Hepatocyte (in vitro differentiated cells): ENCODE results near the gene ETHE1. TPM values are rescaled to one million over a fixed set of nuclear protein-coding genes. Genes with fewer than 3 reads are reported as not detected.

Experiments
- DNase-seq: peaks from one replicate; pipeline ENCODE4 v3.0.0-alpha.2; 2016; ENCODE audit warnings: low spot score
- H2AFZ ChIP-seq: fragments of 200-600 bp; sonication (generic); 2 replicates; pipeline ENCODE4 v1.6.0; 2016; ENCODE audit warnings: antibody characterized with exemption, mild to moderate bottlenecking
- H3K27ac ChIP-seq: fragments of 200-600 bp; sonication (generic); 2 replicates; pipeline ENCODE4 v1.5.1; 2016; ENCODE audit warnings: mild to moderate bottlenecking
- H3K27me3 ChIP-seq: fragments of 200-600 bp; sonication (generic); 2 replicates; pipeline ENCODE4 v1.6.1; 2016
- H3K36me3 ChIP-seq: fragments of 200-600 bp; sonication (generic); replicated peaks from 2 replicates; pipeline ENCODE4 v1.5.1; 2016; ENCODE audit warnings: low read depth; ENCODE audit not compliant: insufficient read depth
- H3K4me1 ChIP-seq: fragments of 200-600 bp; sonication (generic); 2 replicates; pipeline ENCODE4 v1.5.1; 2016; ENCODE audit warnings: mild to moderate bottlenecking, moderate library complexity; ENCODE audit not compliant: insufficient read depth
- H3K4me2 ChIP-seq: fragments of 200-600 bp; sonication (generic); 2 replicates; pipeline ENCODE4 v1.6.0; 2016
- H3K4me3 ChIP-seq: fragments of 200-600 bp; sonication (generic); 2 replicates; pipeline ENCODE4 v1.5.1; 2016; ENCODE audit warnings: mild to moderate bottlenecking
- H3K79me2 ChIP-seq: fragments of 200-600 bp; sonication (generic); 2 replicates; pipeline ENCODE4 v1.6.0; 2017; ENCODE audit warnings: mild to moderate bottlenecking
- H3K9me2 ChIP-seq: fragments of 200-600 bp; sonication (generic); replicated peaks from 2 replicates; pipeline ENCODE4 v1.6.0; 2017; ENCODE audit warnings: mild to moderate bottlenecking; ENCODE audit not compliant: insufficient read depth
- H3K9me3 ChIP-seq: fragments of 200-600 bp; sonication (generic); 2 replicates; pipeline ENCODE4 v1.5.1; 2016; ENCODE audit warnings: low read depth, mild to moderate bottlenecking
- H4K20me1 ChIP-seq: fragments of 200-600 bp; sonication (generic); 2 replicates; pipeline ENCODE4 v1.6.0; 2016; ENCODE audit warnings: mild to moderate bottlenecking; ENCODE audit not compliant: insufficient read depth, poor library complexity, severe bottlenecking
- CTCF ChIP-seq: fragments of 200-600 bp; sonication (generic); IDR thresholded peaks from 2 replicates; pipeline ENCODE4 v1.5.1; 2016; ENCODE audit warnings: antibody characterized with exemption, mild to moderate bottlenecking; ENCODE audit not compliant: poor library complexity
- EZH2 ChIP-seq: fragments of 200-600 bp; sonication (generic); IDR thresholded peaks from 2 replicates; pipeline ENCODE4 v1.6.1; 2016; ENCODE audit warnings: antibody characterized with exemption, mild to moderate bottlenecking, borderline replicate concordance
- EZH2phosphoT487 ChIP-seq: fragments of 200-600 bp; sonication (generic); IDR thresholded peaks from one replicate; pipeline ENCODE4 v1.6.1; 2018; ENCODE audit warnings: antibody characterized with exemption, mild to moderate bottlenecking, low read depth, moderate library complexity; ENCODE audit not compliant: unreplicated experiment, severe bottlenecking
- WGBS: methylation state at CpG from one replicate; pipeline ENCODE4 v1.1.6; 2016; ENCODE audit warnings: low lambda C conversion rate; ENCODE audit errors: missing lambda C conversion rate; 5-methylcytosine and 5-hydroxymethylcytosine counted together
- polyA plus RNA-seq: library from polyadenylated mRNA; unstranded; fragments of >200 nt; fragmentation: Nextera tagmentation; extraction: Ambion mirVana; gene quantifications from 2 replicates; pipeline ENCODE4 v1.2.1, GENCODE V29; 2016
- total RNA-seq: library from RNA; depleted of rRNA; stranded (reverse); fragments of >200 nt; gene quantifications from 2 replicates; pipeline ENCODE4 v1.2.3, GENCODE V29; 2014

ETHE1 gene
- total and polyA plus RNA-seq, 2 experiments from 2014 or later = 42.1 to 65.1 TPM

DNA sequence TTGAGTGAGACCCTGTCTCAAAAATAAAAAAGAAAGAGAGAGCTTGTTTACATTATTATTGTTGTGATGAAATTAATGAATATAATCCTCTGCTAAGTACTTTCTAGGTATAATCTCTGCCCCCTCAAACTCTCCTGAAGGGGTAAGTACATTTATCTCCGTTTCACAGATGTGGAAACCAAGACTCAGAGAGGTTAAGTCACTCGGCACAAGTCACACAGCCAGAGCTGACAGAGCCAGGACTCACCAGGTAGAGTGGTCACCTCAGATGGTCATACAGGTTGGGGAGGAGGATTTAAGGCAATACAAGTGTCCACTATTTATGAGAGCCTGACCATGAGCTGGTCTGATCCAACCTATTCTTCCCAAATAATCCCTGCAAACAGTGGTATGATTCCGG, 46.4 kb downstream of the ETHE1 start:
- H3K9me2 ChIP-seq = no peaks in the 10 kb centered on the region
- H3K4me1 ChIP-seq = no peaks in the 10 kb centered on the region
- H2AFZ ChIP-seq = no peak overlapping the region
- H3K4me2 ChIP-seq = no peak overlapping the region
- H3K79me2 ChIP-seq = no peaks in the 10 kb centered on the region
- no peak for DNase-seq
- no peaks in the 10 kb centered on the region for H3K27me3 ChIP-seq
- H3K4me3 ChIP-seq = no peak overlapping the region
- no peak for TF ChIP-seq EZH2phosphoT487
- no peak for TF ChIP-seq CTCF
- no peak for TF ChIP-seq EZH2
- 93% methylated on average over 3 of the region's 3 CpGs for WGBS
- no peaks in the 10 kb centered on the region for H4K20me1 ChIP-seq
- no peaks in the 10 kb centered on the region for H3K9me3 ChIP-seq
- H3K36me3 ChIP-seq = no peaks in the 10 kb centered on the region
- H3K27ac ChIP-seq = no peak overlapping the region

DNA sequence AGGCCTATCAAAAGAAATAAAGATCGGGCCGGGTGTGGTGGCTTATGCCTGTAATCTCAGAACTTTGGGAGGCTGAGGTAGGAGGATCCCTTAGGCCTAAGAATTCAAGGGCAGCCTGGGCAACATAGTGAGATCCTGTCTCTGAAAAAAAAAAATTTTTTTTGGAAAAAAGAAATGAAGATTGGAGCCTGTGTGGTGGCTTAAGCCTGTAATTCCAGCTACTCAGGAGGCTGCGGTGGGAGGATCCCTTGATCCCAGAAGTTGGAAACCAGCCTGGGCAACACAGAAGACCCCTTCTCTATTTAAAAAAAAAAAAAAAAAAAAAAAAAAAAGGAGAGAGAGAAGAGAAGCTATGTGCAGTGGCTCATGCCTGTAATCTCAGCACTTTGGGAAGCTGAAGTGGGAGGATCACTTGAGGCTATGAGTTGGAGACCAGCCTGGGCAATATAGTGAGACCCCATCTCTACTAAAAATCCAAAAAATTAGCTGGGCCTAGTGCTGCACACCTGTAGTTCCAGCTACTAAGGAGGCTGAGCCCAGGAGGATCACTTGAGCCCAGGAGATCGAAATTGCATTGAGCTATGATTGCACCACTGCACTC, 46.9 kb downstream of the ETHE1 start:
- Histone ChIP-seq H3K4me3 (no peak overlapping the region), H2AFZ (no peak overlapping the region), H3K9me2 (no peaks in the 10 kb centered on the region), H4K20me1 (no peaks in the 10 kb centered on the region), H3K4me1 (no peaks in the 10 kb centered on the region), H3K27me3 (no peaks in the 10 kb centered on the region), H3K27ac (no peak overlapping the region), H3K4me2 (no peak overlapping the region), H3K9me3 (no peaks in the 10 kb centered on the region), H3K79me2 (no peaks in the 10 kb centered on the region), H3K36me3 (no peaks in the 10 kb centered on the region)
- 96% methylated on average over 4 of the region's 4 CpGs for WGBS
- TF ChIP-seq CTCF (no peak), EZH2phosphoT487 (no peak), EZH2 (no peak)
- no peak for DNase-seq

DNA sequence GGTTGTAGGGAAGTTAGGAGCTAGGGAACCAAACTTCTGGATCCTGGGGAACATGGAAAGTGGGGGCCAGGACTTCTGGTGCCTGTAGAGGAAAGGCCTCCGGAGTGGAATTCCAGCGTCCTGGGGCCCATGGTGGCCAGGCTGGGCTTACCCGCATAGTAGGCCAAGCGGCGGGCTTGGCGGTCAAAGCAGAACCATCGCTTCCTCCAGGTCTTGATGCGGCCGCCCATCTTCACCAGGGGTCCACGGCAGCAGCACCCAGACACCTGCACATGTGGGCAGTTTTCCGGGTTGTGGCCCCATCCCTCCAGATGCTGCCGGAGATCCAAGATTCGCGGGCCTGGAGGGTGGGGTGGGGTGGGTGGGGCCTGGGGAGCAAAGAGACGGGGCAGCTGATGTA, 47.8 kb downstream of the ETHE1 start:
- 92% methylated on average over 11 of the region's 15 CpGs for WGBS
- H2AFZ ChIP-seq = no peak overlapping the region
- DNase-seq = no peak
- H3K27ac ChIP-seq = no peak overlapping the region
- no peaks in the 10 kb centered on the region for H3K79me2 ChIP-seq
- TF ChIP-seq EZH2phosphoT487 (no peak), CTCF (no peak), EZH2 (no peak)
- no peaks in the 10 kb centered on the region for H3K9me3 ChIP-seq
- no peaks in the 10 kb centered on the region for H3K4me1 ChIP-seq
- H3K27me3 ChIP-seq = no peaks in the 10 kb centered on the region
- H3K36me3 ChIP-seq = no peaks in the 10 kb centered on the region
- H3K9me2 ChIP-seq = no peaks in the 10 kb centered on the region
- H4K20me1 ChIP-seq = no peaks in the 10 kb centered on the region
- H3K4me3 ChIP-seq = no peak overlapping the region
- no peak overlapping the region for H3K4me2 ChIP-seq

- no peaks in the 10 kb centered on the region for H3K79me2 ChIP-seq
- no peak overlapping the region for H2AFZ ChIP-seq
- no peak for DNase-seq
- TF ChIP-seq EZH2 = no peak
- TF ChIP-seq CTCF = no peak
- no peak for TF ChIP-seq EZH2phosphoT487
- H3K9me2 ChIP-seq = no peaks in the 10 kb centered on the region
- H3K27me3 ChIP-seq = no peaks in the 10 kb centered on the region
- H3K4me2 ChIP-seq = no peak overlapping the region
- 96% methylated on average over 3 of the region's 3 CpGs for WGBS
- H3K9me3 ChIP-seq = no peaks in the 10 kb centered on the region
- no peak overlapping the region for H3K4me3 ChIP-seq
- no peak overlapping the region for H3K27ac ChIP-seq
- H3K36me3 ChIP-seq = no peaks in the 10 kb centered on the region
- H3K4me1 ChIP-seq = no peaks in the 10 kb centered on the region
- no peaks in the 10 kb centered on the region for H4K20me1 ChIP-seq
Measured at GRCh38 chr19:43478323-43478722, 48.7 kb downstream of the ETHE1 start.
